ENCODE measurements around the gene ARID5B.
"Not testable (repeated sequence)": the region's sequence is repeated elsewhere in the genome, so short reads cannot be mapped to it uniquely, and the experiment has no call there.

ARID5B gene

DNA sequence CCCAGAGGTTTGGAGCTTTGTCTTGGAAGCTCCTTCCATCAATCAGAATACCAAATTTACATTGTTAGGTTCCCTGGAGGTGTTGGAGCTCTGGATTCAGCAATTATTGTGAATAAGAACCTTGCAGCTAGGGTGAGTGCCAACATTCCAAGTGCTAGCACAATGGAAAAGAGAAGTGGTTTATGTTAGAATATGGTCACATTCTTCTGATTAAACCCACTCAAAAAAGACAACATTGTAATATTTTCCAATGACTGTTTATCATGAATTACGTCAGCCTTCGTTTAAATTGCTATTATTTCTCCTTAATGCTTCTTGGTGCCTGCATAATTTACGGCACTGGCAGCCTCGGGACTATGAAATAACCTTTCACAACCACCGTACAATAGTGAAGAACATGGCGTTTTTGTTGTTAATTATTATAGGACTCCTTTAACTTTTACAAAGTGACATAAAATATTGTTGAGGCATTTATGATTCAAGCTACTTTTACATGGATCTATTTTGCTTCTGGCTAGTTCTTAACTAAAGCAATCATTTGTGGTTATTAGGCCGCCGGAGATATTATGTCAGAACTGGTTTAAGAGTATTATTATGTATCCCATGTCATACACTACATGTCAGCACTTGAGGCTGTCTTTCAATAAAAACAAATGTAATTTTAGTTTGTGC lies 117.7 kb downstream of the ARID5B start:
- peak; percentile 17 to 72 (median 47) for DNase-seq

GRCh38 chr10:62019685-62020359 lies 118.3 kb downstream of the ARID5B start:
- no peak for DNase-seq

- DNase-seq = peak in 1 of 3 donors; percentile 56
Observed at GRCh38 chr10:62021128-62021665, 119.7 kb downstream of the ARID5B start.

- DNase-seq = no peak
Observed at GRCh38 chr10:62021978-62022802, 120.7 kb downstream of the ARID5B start.

DNA sequence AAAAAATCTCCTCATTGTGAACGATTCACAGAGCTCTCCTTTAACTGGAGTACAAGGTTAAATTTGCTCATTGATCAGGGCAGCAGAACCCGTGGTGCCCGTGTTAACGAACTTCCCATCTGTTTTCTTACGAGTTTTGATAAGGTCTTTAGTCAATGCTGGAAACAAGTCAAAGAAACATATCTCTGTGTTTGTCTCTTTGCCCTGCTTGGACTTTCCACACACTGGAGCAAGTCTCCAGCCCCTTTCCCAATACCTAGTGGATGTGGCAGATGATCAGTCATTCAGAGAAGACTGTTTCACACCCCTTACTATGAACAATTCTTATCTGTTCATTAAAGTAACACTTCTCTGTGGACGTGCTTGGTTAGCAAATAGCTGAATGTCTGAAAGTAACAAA lies 121.3 kb downstream of the ARID5B start:
- DNase-seq = no peak

- no peak for DNase-seq
Observed at GRCh38 chr10:62023329-62023728, 121.8 kb downstream of the ARID5B start.

DNA sequence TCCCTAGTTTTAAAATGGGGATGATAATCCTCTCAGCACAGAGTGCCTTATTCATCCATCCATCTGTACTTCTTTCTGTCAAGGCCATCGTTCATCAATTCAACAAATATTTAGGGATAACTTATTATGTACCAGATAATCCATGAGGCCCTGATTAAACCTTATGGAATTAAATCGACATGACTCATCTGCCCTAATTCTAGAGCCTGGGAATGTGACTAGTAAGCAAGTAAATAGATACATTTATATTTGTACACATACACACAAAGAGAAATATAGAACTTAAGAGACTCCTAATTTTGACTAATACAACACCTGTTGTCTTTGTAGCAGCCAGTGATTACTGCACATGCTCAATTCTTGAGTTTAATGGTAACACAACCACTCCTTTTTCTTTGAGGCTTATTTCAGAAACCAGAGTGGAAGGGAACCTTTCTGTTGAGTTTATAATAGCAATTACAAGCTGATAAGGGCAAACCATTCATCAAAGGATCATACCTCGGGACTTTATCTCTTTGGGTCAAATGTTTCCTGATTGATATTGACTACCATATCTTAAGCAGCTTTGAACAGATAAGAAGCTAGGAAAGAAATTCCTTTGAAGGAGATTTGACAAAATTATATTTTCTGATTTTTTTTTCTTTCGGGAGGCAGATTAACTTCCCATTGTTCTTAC lies 122.7 kb downstream of the ARID5B start:
- no peak for DNase-seq

DNA sequence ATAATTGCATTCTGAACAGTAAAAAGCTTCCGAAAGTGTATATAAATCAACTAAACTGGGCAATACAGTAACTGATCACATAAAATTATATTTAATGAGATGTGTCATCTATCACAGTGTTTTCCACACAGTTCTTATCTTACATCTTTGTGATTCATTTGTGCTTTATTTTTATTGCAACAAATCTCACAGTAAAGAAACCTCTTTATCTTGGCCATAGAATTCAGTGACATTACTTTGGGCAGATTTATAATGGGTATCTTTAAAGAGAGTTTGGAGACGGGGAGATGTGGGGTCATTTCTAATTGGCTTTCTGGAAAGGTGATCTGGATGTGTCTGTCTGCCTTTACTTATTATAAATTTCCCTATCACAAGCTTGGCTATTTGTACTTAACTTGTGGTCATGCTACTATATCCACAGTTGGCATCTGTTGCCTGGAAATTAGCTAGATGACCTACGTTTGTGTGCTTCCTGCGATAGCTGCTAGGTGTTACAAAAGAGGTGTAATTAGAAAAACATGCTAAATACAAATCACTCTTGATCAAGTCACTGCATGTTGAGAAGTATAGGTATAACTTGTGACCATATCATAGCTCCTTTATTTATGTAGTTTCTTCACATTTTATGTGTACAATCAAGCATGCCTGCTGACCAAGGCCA lies 123.8 kb downstream of the ARID5B start:
- no peak for DNase-seq

GRCh38 chr10:62025901-62026879 lies 124.7 kb downstream of the ARID5B start:
- DNase-seq = peak in 1 of 3 donors; percentile 51

DNA sequence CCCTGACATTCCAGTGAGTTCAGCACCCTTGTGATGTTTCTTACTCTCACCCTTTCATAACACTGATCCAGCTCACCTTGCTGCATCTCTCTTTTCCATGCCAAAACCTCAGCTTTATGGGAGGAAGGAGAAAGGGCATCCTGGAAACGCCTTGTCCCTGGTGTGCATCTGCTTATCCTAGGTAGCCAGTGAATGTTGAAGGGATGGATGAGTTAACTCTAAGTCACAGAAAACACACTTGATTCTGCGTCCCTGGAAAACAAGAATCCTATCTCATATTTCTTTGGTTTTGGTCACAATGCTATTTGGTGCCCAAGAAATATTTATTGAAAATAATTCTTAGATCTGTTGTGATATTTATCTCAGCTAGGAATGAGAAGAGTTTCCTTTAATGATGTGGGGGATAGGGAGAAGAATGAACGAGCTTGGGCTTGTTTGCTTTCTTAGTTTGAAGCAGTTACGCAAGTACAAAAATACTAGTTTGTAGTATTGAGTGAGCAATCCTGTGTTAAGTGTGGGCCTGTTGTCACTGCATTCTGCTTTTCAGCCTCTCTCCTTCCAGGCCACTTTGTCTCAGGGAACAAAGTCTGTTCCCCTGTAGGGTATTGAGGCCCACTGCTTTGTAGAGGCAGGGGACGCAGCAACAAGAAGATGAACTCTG lies 126.5 kb downstream of the ARID5B start:
- no peak for DNase-seq

- DNase-seq = not testable (repeated sequence)
Observed at GRCh38 chr10:62028502-62028842, 127.0 kb downstream of the ARID5B start.

- DNase-seq = peak in 1 of 3 donors; percentile 51
Observed at GRCh38 chr10:62029401-62029800, 127.9 kb downstream of the ARID5B start.

- DNase-seq = no peak
Observed at GRCh38 chr10:62031507-62031906, 130.0 kb downstream of the ARID5B start.

DNA sequence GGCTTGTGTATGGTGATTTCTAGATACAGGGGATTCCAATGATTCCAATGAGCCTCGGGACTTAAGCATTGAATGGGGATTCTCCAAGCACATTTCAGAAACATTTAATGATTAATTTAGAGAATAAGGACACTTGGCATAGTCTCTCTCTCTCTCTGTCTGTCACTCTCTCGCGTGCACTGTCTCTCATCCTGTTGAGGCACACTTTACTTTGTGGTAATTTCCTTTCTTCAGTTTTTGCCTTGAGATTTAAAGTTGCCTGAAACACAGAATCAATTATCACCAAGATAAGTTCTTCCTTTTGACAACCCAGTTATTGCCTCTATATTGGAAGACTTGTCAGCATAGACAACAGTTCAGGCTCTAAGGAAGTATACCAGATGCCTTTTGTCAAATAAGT lies 131.6 kb downstream of the ARID5B start:
- no peak for DNase-seq

DNA sequence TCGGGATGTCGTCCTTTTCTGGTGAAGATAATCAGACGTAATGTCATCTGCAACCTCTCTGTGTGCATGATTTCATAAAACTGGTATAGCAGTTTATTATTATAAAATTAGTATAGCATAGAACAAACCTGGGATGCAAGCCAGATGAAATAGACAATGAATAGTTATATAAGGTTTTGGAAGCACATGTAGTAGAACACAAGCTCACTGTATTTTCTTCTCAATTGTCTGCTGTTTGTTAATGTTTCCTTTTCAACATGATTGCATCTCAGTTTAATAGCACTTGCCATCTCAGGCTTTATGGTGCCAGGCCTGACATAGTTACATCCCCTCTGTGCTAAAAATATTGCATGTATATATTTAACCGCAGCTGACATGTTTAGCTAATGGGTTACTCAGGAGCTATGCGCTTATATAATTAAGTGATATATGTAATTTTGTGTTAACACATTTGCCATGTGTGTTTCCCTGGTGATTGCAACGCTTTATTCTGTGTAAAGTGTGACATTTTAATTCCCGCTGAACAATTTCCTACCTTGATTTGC lies 132.7 kb downstream of the ARID5B start:
- no peak for DNase-seq

GRCh38 chr10:62036186-62037081 lies 134.9 kb downstream of the ARID5B start:
- DNase-seq = no peak

DNA sequence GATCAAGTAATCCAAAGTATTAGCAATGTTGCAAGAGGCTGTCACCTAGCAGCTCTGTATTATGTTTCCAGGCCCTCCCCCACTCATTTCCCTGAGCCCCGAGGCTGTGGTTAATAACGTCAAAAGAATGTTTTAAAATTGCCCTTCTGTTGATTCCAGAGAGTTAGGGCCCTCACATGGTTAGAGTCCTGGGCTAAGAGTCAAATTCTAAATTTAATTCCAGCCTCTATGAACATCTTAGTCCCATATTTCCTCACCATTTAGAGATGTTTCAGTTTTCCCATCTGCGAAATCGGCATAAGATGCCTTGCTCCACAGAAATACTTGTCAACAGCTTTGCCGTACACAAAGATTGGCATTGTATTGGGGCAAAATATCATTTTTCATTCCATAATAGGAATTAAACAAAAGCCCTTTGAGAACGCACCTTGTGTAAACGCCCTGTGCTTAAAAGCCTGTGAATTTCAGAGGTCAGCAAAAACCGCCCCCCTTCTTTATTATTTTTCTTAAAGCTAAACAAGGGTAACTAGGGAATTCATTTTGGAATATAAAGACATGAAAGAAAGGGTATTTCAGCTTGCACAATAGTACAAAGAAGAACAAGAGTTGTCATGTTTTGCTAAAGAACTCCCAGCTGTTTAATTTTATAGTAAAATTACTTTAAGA lies 135.8 kb downstream of the ARID5B start:
- no peak for DNase-seq

DNA sequence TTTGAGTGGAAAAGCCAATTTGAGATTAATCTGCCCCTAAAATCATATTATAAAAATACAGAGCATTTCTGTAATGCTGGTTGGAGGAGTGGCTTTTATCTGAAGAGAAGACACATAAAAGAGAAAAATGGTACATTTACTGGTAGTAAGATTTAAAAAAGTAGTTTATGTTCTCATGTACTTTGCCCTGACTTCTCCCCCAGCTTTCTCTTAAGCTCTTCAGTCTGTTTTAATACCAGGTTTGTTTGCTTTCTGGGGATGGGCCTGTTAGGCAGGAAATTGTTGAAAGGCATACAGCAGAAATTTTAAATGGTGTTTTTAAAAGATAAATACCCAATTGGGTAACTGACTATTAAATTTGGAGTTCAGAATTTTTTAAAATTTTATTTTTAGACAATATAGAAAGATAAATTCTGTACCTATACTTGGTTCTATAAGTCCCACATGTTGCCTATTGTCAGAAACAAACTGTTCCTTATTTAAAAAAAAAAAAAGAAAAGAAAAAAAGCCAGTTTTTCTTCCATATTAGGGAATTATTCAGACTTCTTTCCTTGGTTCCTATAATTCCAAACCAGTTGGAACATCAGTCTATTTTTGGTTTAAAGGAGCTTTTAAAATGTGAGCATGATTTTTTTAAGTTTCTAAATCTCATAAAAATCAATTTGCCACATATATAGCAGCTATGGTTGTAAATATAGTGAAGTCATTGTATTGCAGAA lies 136.6 kb downstream of the ARID5B start:
- DNase-seq = no peak
